ENCODE measurements around the gene OXSM. TPM values are rescaled to one million over a fixed set of nuclear protein-coding genes. Genes with fewer than 3 reads are reported as not detected.

OXSM gene
- total and polyA plus RNA-seq, 4 donors, result 8.0 to 15.5 (median 10.1) TPM

GRCh38 chr3:25768851-25769250 is 21.0 kb upstream of the OXSM start:
- WGBS, 2 donors, result 91 to 93% methylated on average over 6 of the region's 6 CpGs
- no peak overlapping the region for H3K27ac ChIP-seq (ENCODE audit: low read depth in 1 of 2, low read length in 1 of 2)
- peaks cover 0 to 4% (median 0%) of the 10 kb centered on the region in 4 donors for H3K9me3 ChIP-seq (ENCODE audit: control insufficient read depth in 4 of 4, insufficient read depth in 3 of 4, low read length in 3 of 4)
- no peaks in the 10 kb centered on the region for H3K27me3 ChIP-seq (ENCODE audit: control insufficient read depth in 3 of 3, insufficient read depth in 3 of 3, low read length in 2 of 3)
- H3K36me3 ChIP-seq (ENCODE audit: control insufficient read depth in 4 of 4, insufficient read depth in 4 of 4, low read length in 4 of 4), result peaks cover under 1 to 7% (median 5%) of the 10 kb centered on the region in 4 donors
- no peak for TF ChIP-seq CTCF (IDR thresholded peaks at IDR 0.05; ENCODE audit: control extremely low read depth, extremely low read depth)
- no peak for DNase-seq
- no peaks in the 10 kb centered on the region for H3K4me1 ChIP-seq (ENCODE audit: control insufficient read depth in 5 of 5, insufficient read depth in 5 of 5, low read length in 5 of 5)
- no peak overlapping the region for H3K4me3 ChIP-seq
- no peak for ATAC-seq (ENCODE audit: insufficient read depth, low FRiP score)
- no peak overlapping the region for H3K9ac ChIP-seq (ENCODE audit: insufficient read depth in 1 of 2, low read length in 2 of 2)

- 92 to 94% methylated on average over 2 of the region's 2 CpGs for WGBS, 2 donors
- DNase-seq (no peak), ATAC-seq (ENCODE audit: insufficient read depth, low FRiP score) (no peak)
- no peak overlapping the region for H3K4me3 ChIP-seq
- H3K9ac ChIP-seq (ENCODE audit: insufficient read depth in 1 of 2, low read length in 2 of 2), result no peak overlapping the region
- no peak for TF ChIP-seq CTCF (IDR thresholded peaks at IDR 0.05; ENCODE audit: control extremely low read depth, extremely low read depth)
- peaks cover 0 to 4% (median under 1%) of the 10 kb centered on the region in 4 donors for H3K9me3 ChIP-seq (ENCODE audit: control insufficient read depth in 4 of 4, insufficient read depth in 3 of 4, low read length in 3 of 4)
- H3K4me1 ChIP-seq (ENCODE audit: control insufficient read depth in 5 of 5, insufficient read depth in 5 of 5, low read length in 5 of 5), result peaks cover 0 to 3% (median 0%) of the 10 kb centered on the region in 5 donors
- H3K27me3 ChIP-seq (ENCODE audit: control insufficient read depth in 3 of 3, insufficient read depth in 3 of 3, low read length in 2 of 3), result no peaks in the 10 kb centered on the region
- peaks cover 22 to 38% (median 28%) of the 10 kb centered on the region in 4 donors for H3K36me3 ChIP-seq (ENCODE audit: control insufficient read depth in 4 of 4, insufficient read depth in 4 of 4, low read length in 4 of 4)
- H3K27ac ChIP-seq (ENCODE audit: low read depth in 1 of 2, low read length in 1 of 2), result no peak overlapping the region
Observed at GRCh38 chr3:25775936-25776335, 14.0 kb upstream of the OXSM start.

- 95 to 96% methylated on average over 6 of the region's 6 CpGs for WGBS, 2 donors
- peaks cover 0 to 14% (median 8%) of the 10 kb centered on the region in 5 donors for H3K4me1 ChIP-seq (ENCODE audit: control insufficient read depth in 5 of 5, insufficient read depth in 5 of 5, low read length in 5 of 5)
- no peak for DNase-seq
- H3K4me3 ChIP-seq, result no peak overlapping the region
- ATAC-seq (ENCODE audit: insufficient read depth, low FRiP score), result no peak
- no peak overlapping the region for H3K27ac ChIP-seq (ENCODE audit: low read depth in 1 of 2, low read length in 1 of 2)
- H3K9me3 ChIP-seq (ENCODE audit: control insufficient read depth in 4 of 4, insufficient read depth in 3 of 4, low read length in 3 of 4), result no peaks in the 10 kb centered on the region
- H3K9ac ChIP-seq (ENCODE audit: insufficient read depth in 1 of 2, low read length in 2 of 2), result no peak overlapping the region
- H3K27me3 ChIP-seq (ENCODE audit: control insufficient read depth in 3 of 3, insufficient read depth in 3 of 3, low read length in 2 of 3), result no peaks in the 10 kb centered on the region
- no peak for TF ChIP-seq CTCF (IDR thresholded peaks at IDR 0.05; ENCODE audit: control extremely low read depth, extremely low read depth)
- H3K36me3 ChIP-seq (ENCODE audit: control insufficient read depth in 4 of 4, insufficient read depth in 4 of 4, low read length in 4 of 4), result peaks cover 8 to 18% (median 14%) of the 10 kb centered on the region in 4 donors
Observed at GRCh38 chr3:25780618-25781017, 9.3 kb upstream of the OXSM start.

Measured in lung (tissue), 12 donors.